ENCODE measurements around the gene H6PD.

The H6PD gene

GRCh38 chr1:9267352-9267686, 32.7 kb downstream of the H6PD start:
- Histone ChIP-seq H2AFZ (ENCODE audit: low read depth, low read length, severe bottlenecking) (no peak overlapping the region), H3K9me2 (replicated peaks; ENCODE audit: insufficient read depth, low read length) (no peaks in the 10 kb centered on the region), H3K79me2 (ENCODE audit: insufficient read depth, low read length) (no peaks in the 10 kb centered on the region), H3K27me3 (ENCODE audit: low read length) (no peaks in the 10 kb centered on the region), H3K9ac (ENCODE audit: low read length) (no peak overlapping the region), H4K20me1 (ENCODE audit: low read depth, low read length) (no peaks in the 10 kb centered on the region), H3F3A (ENCODE audit: insufficient read depth) (no peaks in the 10 kb centered on the region), H3K4me2 (ENCODE audit: low read depth, low read length, poor library complexity, severe bottlenecking) (no peak overlapping the region), H3K9me3 (ENCODE audit: insufficient read depth, low read length) (no peaks in the 10 kb centered on the region), H3K4me3 (ENCODE audit: insufficient read depth, low read length, poor library complexity, severe bottlenecking) (no peak overlapping the region), H3K27ac (ENCODE audit: low read depth, low read length) (no peak overlapping the region), H3K36me3 (ENCODE audit: low read length) (no peaks in the 10 kb centered on the region)
- TF ChIP-seq CTCF (IDR thresholded peaks at IDR 0.05; ENCODE audit: insufficient read depth, low read length, poor library complexity, severe bottlenecking) (no peak), EZH2phosphoT487 (conservative IDR thresholded peaks at IDR 0.05; ENCODE audit: low read length) (no peak)

GRCh38 chr1:9267827-9268581, 33.4 kb downstream of the H6PD start:
- no peaks in the 10 kb centered on the region for H3F3A ChIP-seq (ENCODE audit: insufficient read depth)
- no peak overlapping the region for H3K4me3 ChIP-seq (ENCODE audit: insufficient read depth, low read length, poor library complexity, severe bottlenecking)
- no peak for TF ChIP-seq CTCF (IDR thresholded peaks at IDR 0.05; ENCODE audit: insufficient read depth, low read length, poor library complexity, severe bottlenecking)
- TF ChIP-seq EZH2phosphoT487 (conservative IDR thresholded peaks at IDR 0.05; ENCODE audit: low read length): no peak
- no peaks in the 10 kb centered on the region for H3K9me3 ChIP-seq (ENCODE audit: insufficient read depth, low read length)
- H4K20me1 ChIP-seq (ENCODE audit: low read depth, low read length): no peaks in the 10 kb centered on the region
- H3K27me3 ChIP-seq (ENCODE audit: low read length): no peaks in the 10 kb centered on the region
- no peaks in the 10 kb centered on the region for H3K9me2 ChIP-seq (replicated peaks; ENCODE audit: insufficient read depth, low read length)
- H3K79me2 ChIP-seq (ENCODE audit: insufficient read depth, low read length): no peaks in the 10 kb centered on the region
- H3K27ac ChIP-seq (ENCODE audit: low read depth, low read length): no peak overlapping the region
- H3K9ac ChIP-seq (ENCODE audit: low read length): no peak overlapping the region
- no peak overlapping the region for H3K4me2 ChIP-seq (ENCODE audit: low read depth, low read length, poor library complexity, severe bottlenecking)
- H3K36me3 ChIP-seq (ENCODE audit: low read length): no peaks in the 10 kb centered on the region
- no peak overlapping the region for H2AFZ ChIP-seq (ENCODE audit: low read depth, low read length, severe bottlenecking)

- no peak overlapping the region for H3K9ac ChIP-seq (ENCODE audit: low read length)
- no peaks in the 10 kb centered on the region for H3K36me3 ChIP-seq (ENCODE audit: low read length)
- H3K4me2 ChIP-seq (ENCODE audit: low read depth, low read length, poor library complexity, severe bottlenecking): no peak overlapping the region
- no peaks in the 10 kb centered on the region for H3K79me2 ChIP-seq (ENCODE audit: insufficient read depth, low read length)
- no peak overlapping the region for H2AFZ ChIP-seq (ENCODE audit: low read depth, low read length, severe bottlenecking)
- H3F3A ChIP-seq (ENCODE audit: insufficient read depth): no peaks in the 10 kb centered on the region
- H3K9me3 ChIP-seq (ENCODE audit: insufficient read depth, low read length): no peaks in the 10 kb centered on the region
- H3K27me3 ChIP-seq (ENCODE audit: low read length): no peaks in the 10 kb centered on the region
- TF ChIP-seq EZH2phosphoT487 (conservative IDR thresholded peaks at IDR 0.05; ENCODE audit: low read length): no peak
- TF ChIP-seq CTCF (IDR thresholded peaks at IDR 0.05; ENCODE audit: insufficient read depth, low read length, poor library complexity, severe bottlenecking): no peak
- no peak overlapping the region for H3K27ac ChIP-seq (ENCODE audit: low read depth, low read length)
- H4K20me1 ChIP-seq (ENCODE audit: low read depth, low read length): no peaks in the 10 kb centered on the region
- H3K9me2 ChIP-seq (replicated peaks; ENCODE audit: insufficient read depth, low read length): no peaks in the 10 kb centered on the region
- H3K4me3 ChIP-seq (ENCODE audit: insufficient read depth, low read length, poor library complexity, severe bottlenecking): no peak overlapping the region
These were observed 34.5 kb downstream of the H6PD start for GRCh38 chr1:9269078-9269501.
